ENCODE data around the gene C1GALT1C1L.
"Not testable (repeated sequence)": the region's sequence is repeated elsewhere in the genome, so short reads cannot be mapped to it uniquely, and the experiment has no call there.

C1GALT1C1L gene

DNA sequence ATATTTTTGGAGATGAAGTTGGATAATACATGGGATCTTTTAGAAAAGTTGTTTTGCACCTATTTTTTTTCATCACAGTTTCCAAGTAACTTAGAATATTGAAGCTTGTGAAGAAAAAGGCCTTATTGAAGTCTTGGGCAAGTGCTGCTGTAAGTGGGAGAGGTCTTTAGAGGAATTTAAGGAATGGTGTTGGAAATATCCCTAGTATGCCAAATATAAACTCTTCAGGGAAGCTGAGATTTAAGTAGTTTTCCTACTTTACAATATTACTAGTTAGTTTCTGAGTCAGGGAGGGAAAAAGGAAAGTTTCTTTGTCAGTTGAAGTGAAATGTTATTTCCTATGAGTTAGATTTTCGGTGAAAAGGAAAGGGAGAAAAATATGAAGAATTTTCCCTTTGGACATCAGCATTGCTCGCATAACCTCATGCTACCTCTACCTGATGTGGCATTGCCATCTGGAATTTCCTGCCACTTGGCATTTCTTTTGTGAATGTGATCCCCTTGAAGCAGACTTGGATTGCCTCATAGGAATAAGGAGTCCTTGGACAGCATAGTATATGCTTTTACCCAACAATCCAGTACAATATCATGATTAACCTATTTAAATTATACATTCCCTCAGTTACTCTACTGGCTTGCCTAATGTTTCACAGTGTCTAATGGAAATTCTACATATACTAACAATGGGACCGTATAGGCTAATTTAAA lies 27.1 kb downstream of the C1GALT1C1L start:
- no peak for DNase-seq

DNA sequence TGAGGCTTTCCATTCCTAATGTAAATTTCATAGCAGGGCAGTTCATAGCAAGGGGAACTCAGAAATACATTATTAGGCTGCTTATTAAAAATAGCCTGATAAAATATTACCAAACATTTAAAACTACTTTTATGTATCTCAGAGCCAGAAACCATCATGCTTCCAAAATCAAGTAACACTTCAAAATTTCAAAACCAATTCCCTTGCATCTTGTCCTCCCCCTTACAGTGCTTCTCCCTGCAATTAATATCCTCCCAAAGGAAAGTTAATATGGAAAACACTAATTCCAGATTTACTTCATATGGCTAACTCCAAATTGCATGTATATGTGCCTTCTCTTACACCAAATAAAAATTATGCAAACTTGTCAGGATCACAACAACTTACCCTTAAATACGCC lies 32.5 kb downstream of the C1GALT1C1L start:
- DNase-seq, result no peak

DNA sequence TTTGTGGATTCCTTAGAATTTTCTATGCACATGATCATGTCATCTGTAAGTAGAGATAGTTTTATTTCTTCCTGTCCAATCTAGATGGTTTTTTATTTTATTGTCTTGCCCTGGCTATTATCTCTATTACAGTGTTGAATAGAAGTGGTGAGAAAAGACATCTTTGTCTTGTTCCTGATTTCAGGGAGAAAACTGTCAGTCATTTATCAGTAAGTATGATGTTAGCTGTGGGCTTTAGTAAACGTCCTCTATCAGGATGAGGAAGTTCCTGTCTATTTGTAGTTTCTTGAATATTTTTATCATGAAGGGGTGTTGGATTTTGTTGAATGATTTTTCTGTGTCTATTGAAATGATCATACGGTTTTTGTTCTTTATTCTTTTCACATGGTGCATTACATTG lies 33.9 kb downstream of the C1GALT1C1L start:
- no peak for DNase-seq

DNA sequence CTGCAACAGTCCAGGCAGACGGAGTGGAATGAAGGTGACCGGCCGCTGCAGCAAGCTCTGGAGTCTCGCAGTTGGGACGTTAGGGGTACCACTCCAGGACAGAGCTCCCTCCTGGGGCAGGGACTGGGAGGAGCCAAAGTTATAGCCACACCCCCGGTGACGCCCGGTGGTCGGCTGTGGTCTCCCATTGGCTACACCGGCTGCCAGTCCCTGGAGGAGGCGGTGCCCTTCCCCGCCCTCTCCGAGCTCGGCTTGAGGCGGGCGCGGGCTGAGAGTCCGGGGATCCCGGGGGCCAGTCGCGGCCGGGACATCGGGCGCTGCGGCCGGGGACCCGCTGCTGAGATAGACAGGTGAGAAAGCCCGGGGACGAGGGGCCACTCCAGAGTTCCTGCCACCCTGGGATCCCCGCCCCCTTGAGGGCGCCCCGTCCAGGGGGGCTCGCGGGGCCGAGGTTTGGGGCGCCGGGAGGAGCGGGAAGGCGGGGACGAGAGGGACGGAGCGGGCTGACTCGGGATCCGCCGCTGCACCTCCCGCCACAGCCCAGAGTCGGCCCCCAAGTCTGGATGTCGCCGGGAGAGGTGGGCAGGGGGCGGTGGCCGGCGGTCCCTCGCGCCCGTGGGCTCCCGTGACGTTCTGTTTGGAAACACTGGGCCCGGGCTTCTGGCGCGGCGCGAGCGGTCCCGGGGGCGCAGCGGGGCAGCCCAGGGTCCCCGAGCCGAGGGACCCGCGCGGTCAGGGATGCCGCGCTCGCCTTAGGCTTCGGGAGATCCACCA lies 39.0 kb downstream of the C1GALT1C1L start, which contains the start of gene PLEKHH2:
Gene PLEKHH2, plus strand, starts transcription at position 231 of the 774 bp plus-strand sequence. CDS start 7,414 bp downstream, outside the sequence.
- DNase-seq, result peak; percentile 49

DNA sequence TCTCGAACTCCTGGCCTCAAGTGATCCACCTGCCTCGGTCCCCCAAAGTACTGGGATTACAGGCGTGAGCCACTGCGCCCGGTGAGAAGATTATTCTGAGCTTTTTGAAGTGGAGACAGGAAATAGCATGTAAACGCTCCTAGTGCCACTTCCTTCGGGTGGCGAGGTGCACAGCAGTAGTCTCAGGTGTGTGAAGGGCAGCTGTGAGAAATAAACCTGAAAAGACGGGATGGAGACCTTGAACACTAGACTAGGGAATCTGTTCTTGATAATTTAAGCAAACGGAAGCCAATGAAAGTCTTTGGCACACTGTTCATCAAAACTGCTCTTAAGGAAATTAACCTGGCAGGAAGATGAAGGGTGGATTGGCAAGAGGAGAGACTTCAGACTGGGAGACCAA lies 39.6 kb downstream of the C1GALT1C1L start:
- DNase-seq, result no peak

DNA sequence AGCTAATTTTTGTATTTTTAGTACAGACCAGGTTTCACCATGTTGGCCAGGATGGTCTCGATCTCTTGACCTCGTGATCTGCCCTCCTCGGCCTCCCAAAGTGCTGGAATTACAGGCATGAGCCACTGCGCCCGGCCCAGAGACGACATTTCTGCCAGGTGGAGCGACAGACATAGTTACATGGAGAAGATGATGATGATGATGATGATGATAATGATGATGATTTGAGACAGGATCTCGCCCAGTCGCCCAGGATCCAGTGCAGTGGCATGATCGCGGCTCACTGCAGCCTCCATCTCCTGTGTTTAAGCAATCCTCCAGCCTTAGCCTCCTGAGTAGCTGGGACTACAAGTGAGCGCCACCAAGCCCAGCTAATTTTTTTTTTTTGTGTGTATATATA lies 40.1 kb downstream of the C1GALT1C1L start:
- not testable (repeated sequence) for DNase-seq

DNA sequence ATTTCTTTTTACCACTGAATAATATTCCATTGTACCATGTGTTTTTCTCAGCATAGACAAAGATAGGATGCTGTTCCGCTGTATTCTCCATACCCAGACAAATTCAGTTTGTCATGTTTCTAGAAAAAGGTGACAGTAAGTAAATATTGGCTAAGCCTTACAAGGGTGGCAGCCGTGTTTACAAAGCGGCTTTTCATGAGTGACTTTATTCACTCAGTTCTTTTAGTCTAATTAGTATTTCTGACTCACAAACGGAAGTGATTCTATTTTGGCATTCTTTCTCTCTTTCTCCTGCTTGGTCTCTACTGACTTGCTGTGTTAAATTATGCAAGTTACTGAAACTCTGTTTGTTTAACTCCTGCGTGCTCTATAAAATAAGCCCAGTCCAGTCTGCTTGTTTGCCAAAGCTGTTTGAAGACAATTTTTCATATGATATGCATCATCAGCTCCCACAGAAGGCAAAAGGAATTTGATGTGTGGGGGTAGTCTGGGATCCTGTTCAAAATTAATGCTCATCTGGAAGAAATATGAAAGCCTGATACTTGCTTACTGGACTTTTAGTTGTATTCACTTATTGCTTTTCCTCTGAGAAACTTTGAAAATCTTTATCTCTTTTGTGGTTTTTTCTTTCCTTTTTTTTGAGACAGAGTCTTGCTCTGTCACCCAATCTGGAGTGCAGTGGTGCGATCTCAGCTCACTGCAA lies 41.5 kb downstream of the C1GALT1C1L start:
- DNase-seq, result peak; percentile 93

DNA sequence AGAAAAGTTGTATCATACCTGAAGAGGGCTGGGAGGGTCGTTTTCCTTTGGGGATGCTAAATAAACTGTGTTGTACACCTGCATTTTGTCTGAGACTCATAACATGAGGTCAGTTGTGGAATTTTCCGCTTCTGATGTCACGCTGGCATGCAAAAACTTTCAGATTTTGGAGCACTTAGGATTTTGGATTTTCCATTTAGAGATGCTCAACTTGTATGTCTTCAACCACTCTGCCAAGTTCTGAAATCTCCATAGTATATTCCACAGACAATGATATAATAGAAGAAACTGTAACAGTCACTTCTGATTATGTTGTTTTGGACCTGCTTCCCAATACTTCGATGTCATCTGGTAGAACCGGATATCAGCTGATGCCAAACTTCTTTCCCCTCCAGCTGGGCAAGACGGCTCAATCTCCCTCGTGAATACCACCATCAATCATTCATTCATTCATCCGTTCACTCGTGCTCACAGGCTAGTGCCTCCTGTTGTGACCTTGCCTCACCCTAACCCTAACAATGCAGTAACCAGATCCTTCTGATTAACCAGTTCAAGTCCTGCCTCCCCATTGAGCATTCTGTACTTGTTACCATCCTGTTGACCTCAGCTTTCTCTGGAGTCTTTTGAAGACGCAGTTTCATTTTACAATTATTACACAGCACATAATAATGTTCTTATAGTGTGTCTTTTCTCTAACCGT lies 44.5 kb downstream of the C1GALT1C1L start:
- DNase-seq, result no peak
